ENCODE data around the gene PRKCE.

- TF ChIP-seq CTCF (IDR thresholded peaks at IDR 0.05) (no peak), POLR2AphosphoS5 (IDR thresholded peaks at IDR 0.05; ENCODE audit: low read depth, low read length) (no peak), REST (IDR thresholded peaks at IDR 0.05; ENCODE audit: insufficient read depth in 1 of 2, low read depth in 2 of 2, low read length in 1 of 2) (no peak), SIN3A (IDR thresholded peaks at IDR 0.05; ENCODE audit: borderline replicate concordance, insufficient read depth, low read depth, low read length) (no peak), TCF7L2 (IDR thresholded peaks at IDR 0.05; ENCODE audit: low read depth, low read length) (no peak)
Observed at GRCh38 chr2:45681675-45682074, 30.2 kb downstream of the PRKCE start.
